Smooth muscle cell (in vitro differentiated cells): ENCODE results near the gene ZNF160. TPM values are rescaled to one million over a fixed set of nuclear protein-coding genes. Genes with fewer than 3 reads are reported as not detected.

Source experiments
- DNase-seq: peaks from one replicate; lab custom pipeline; 2025; ENCODE audit not compliant: unreplicated experiment; lab: John Stamatoyannopoulos, UW
- H2AFZ ChIP-seq: fragments of 200-600 bp; sonication (generic); 2 replicates; pipeline ENCODE4 v1.6.0; 2016; ENCODE audit warnings: antibody characterized with exemption, low read depth, mild to moderate bottlenecking
- H3F3A ChIP-seq: fragments of 200-600 bp; sonication (generic); 2 replicates; pipeline ENCODE4 v1.6.0; 2017; ENCODE audit warnings: antibody characterized with exemption, low read depth
- H3K27ac ChIP-seq: fragments of 200-600 bp; sonication (generic); 2 replicates; pipeline ENCODE4 v1.5.1; 2016; ENCODE audit warnings: low read depth, mild to moderate bottlenecking
- H3K27me3 ChIP-seq: fragments of 200-600 bp; sonication (generic); 2 replicates; pipeline ENCODE4 v1.6.1; 2016; ENCODE audit warnings: low read depth, mild to moderate bottlenecking
- H3K36me3 ChIP-seq: fragments of 200-600 bp; sonication (generic); 2 replicates; pipeline ENCODE4 v1.5.1; 2016; ENCODE audit warnings: low read depth
- H3K4me1 ChIP-seq: fragments of 200-600 bp; sonication (generic); 2 replicates; pipeline ENCODE4 v1.5.1; 2016; ENCODE audit warnings: low read depth
- H3K4me2 ChIP-seq: fragments of 200-600 bp; sonication (generic); 2 replicates; pipeline ENCODE4 v1.6.0; 2016; ENCODE audit warnings: mild to moderate bottlenecking
- H3K4me3 ChIP-seq: fragments of 200-600 bp; sonication (generic); 2 replicates; pipeline ENCODE4 v1.5.1; 2016; ENCODE audit warnings: mild to moderate bottlenecking
- H3K79me2 ChIP-seq: fragments of 200-600 bp; sonication (generic); 2 replicates; pipeline ENCODE4 v1.6.0; 2016; ENCODE audit warnings: low read depth, mild to moderate bottlenecking
- H3K9ac ChIP-seq: fragments of 200-600 bp; sonication (generic); 2 replicates; pipeline ENCODE4 v1.6.0; 2016; ENCODE audit warnings: low read depth
- H3K9me3 ChIP-seq: fragments of 200-600 bp; sonication (generic); replicated peaks from 2 replicates; pipeline ENCODE4 v1.5.1; 2016; ENCODE audit warnings: low read depth
- H4K20me1 ChIP-seq: fragments of 200-600 bp; sonication (generic); 2 replicates; pipeline ENCODE4 v1.6.0; 2016; ENCODE audit warnings: low read depth
- WGBS: methylation state at CpG from one replicate; pipeline ENCODE4 v1.1.7; 2016; ENCODE audit warnings: low lambda C conversion rate; 5-methylcytosine and 5-hydroxymethylcytosine counted together
- polyA plus RNA-seq: library from polyadenylated mRNA; unstranded; fragments of >200 nt; fragmentation: Nextera tagmentation; extraction: Ambion mirVana; gene quantifications from 2 replicates; pipeline ENCODE4 v1.2.1, GENCODE V29; 2016
- total RNA-seq: library from RNA; depleted of rRNA; stranded (reverse); fragments of >200 nt; gene quantifications from 2 replicates; pipeline ENCODE4 v1.2.3, GENCODE V29; 2014
- TF ChIP-seq, protein P1 (sequence below): fragments of 200-600 bp; sonication (generic); IDR thresholded peaks from 2 replicates; pipeline ENCODE4 v1.5.1; 2017; ENCODE audit warnings: borderline replicate concordance, mild to moderate bottlenecking, antibody characterized with exemption; ENCODE audit not compliant: insufficient read depth, poor library complexity, severe bottlenecking

Gene ZNF160
- total and polyA plus RNA-seq, 2 experiments from 2014 or later: 18.5 to 37.8 TPM

DNA sequence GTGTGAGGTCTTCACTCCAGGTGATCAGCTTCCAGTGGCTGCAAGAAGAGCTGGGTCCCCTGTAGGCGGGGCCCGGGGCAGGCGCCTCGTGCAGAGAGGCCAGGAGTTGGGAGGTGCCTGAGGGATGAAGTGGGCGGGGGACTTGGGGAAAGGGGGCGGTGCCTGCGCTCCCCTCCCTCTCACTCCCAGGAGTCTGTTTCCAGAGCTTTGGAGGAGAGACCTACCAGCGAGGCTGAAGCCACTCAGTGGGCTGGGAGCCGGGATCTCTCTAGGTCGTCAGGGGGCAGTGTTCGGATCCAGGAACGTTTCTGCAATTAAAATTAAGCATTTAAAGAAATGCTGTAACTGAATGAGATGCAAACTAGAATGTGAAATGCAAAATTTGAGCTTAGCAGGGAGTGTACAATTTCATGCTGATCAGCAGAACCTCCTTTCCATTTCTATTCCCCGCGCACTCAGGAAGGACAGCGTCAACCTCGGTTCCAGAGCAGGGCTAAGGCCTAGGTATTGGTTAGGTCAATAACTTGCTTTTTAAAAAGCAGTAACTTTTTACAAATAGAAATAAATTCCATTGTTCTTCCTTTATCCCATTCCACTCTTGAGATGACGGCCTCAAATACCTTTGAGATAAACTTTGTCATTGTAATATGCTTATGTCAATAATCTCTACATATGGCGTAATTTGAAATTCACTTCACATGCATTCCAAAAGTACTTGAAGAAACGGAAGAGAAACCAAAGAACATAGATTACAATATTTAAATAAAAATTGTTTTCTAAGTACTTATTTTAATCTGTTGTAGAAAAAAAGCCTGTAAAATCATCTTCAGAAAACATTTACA is 11.6 kb downstream of the ZNF160 start:
- 92% methylated on average over 19 of the region's 19 CpGs for WGBS
- Histone ChIP-seq H3K27ac (no peak overlapping the region), H3K4me3 (no peak overlapping the region), H4K20me1 (peaks cover 62% of the 10 kb centered on the region), H2AFZ (no peak overlapping the region), H3K4me1 (no peaks in the 10 kb centered on the region), H3K4me2 (no peak overlapping the region), H3K79me2 (peaks cover 31% of the 10 kb centered on the region), H3K27me3 (no peaks in the 10 kb centered on the region), H3K36me3 (peaks cover 3% of the 10 kb centered on the region), H3F3A (no peaks in the 10 kb centered on the region), H3K9ac (no peak overlapping the region), H3K9me3 (no peaks in the 10 kb centered on the region)
- DNase-seq: no peak
- TF ChIP-seq, protein P1, sequence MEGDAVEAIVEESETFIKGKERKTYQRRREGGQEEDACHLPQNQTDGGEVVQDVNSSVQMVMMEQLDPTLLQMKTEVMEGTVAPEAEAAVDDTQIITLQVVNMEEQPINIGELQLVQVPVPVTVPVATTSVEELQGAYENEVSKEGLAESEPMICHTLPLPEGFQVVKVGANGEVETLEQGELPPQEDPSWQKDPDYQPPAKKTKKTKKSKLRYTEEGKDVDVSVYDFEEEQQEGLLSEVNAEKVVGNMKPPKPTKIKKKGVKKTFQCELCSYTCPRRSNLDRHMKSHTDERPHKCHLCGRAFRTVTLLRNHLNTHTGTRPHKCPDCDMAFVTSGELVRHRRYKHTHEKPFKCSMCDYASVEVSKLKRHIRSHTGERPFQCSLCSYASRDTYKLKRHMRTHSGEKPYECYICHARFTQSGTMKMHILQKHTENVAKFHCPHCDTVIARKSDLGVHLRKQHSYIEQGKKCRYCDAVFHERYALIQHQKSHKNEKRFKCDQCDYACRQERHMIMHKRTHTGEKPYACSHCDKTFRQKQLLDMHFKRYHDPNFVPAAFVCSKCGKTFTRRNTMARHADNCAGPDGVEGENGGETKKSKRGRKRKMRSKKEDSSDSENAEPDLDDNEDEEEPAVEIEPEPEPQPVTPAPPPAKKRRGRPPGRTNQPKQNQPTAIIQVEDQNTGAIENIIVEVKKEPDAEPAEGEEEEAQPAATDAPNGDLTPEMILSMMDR: no peak

DNA sequence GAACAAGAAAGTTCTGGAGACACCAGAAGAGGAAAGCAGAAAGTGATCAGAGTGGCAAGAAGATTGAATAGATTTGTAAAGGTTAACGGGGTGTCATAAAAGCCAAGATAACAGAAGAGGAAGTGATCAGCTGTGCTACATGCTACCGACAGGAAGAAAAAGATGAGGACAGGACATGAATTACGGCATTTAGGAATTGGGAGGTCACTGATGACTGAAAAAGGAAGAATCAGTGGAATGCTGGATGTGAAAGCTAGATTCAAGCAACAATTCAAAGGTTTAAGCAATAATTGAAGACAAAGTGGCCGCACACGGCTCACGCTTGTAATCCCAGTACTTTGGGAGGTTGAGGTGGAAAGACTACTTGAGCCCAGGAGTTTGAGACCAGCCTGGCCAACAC is 15.1 kb downstream of the ZNF160 start:
- no peaks in the 10 kb centered on the region for H3K9me3 ChIP-seq
- WGBS: 88% methylated on average over 6 of the region's 6 CpGs
- H3F3A ChIP-seq: no peaks in the 10 kb centered on the region
- H3K4me1 ChIP-seq: no peaks in the 10 kb centered on the region
- no peaks in the 10 kb centered on the region for H3K27me3 ChIP-seq
- H2AFZ ChIP-seq: no peak overlapping the region
- TF ChIP-seq, protein P1: no peak
- H3K9ac ChIP-seq: no peak overlapping the region
- H3K4me3 ChIP-seq: no peak overlapping the region
- H4K20me1 ChIP-seq: peaks cover 32% of the 10 kb centered on the region
- no peak overlapping the region for H3K4me2 ChIP-seq
- no peak for DNase-seq
- H3K79me2 ChIP-seq: peaks cover 17% of the 10 kb centered on the region
- no peak overlapping the region for H3K27ac ChIP-seq
- peaks cover 19% of the 10 kb centered on the region for H3K36me3 ChIP-seq

DNA sequence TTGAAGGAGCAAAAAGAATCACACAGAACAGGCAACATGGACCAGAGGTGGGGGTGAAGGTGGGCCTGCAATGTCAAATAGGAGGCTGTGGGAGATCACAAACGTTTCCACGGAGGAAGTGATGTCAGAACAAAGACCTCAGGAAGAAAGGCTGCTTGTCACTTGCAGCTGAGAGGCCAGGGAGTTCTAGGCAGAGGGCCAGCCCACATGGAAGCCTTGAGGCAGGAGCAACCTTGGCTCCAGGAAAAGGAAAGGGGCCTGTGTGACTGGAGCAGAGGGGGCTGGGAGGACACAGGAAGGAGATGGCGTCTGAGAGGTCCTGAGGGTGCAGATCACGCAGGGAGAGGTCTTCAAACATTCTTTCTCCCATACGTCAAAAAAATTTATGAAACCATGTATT is 16.3 kb downstream of the ZNF160 start:
- peaks cover 30% of the 10 kb centered on the region for H3K36me3 ChIP-seq

More for the DNA sequence above, 16.3 kb downstream of the ZNF160 start:
- no peak for DNase-seq
- H3K27me3 ChIP-seq: no peaks in the 10 kb centered on the region
- H3F3A ChIP-seq: no peaks in the 10 kb centered on the region
- H3K27ac ChIP-seq: no peak overlapping the region
- 89% methylated on average over 5 of the region's 5 CpGs for WGBS
- TF ChIP-seq, protein P1: no peak
- no peaks in the 10 kb centered on the region for H3K4me1 ChIP-seq
- H3K4me3 ChIP-seq: no peak overlapping the region
- H3K9me3 ChIP-seq: no peaks in the 10 kb centered on the region
- H2AFZ ChIP-seq: no peak overlapping the region
- peaks cover 13% of the 10 kb centered on the region for H3K79me2 ChIP-seq
- H3K9ac ChIP-seq: no peak overlapping the region
- no peak overlapping the region for H3K4me2 ChIP-seq
- H4K20me1 ChIP-seq: peaks cover 21% of the 10 kb centered on the region
